Chondrocyte (in vitro differentiated cells): ENCODE measurements around the gene LIPH. TPM values are rescaled to one million over a fixed set of nuclear protein-coding genes. Genes with fewer than 3 reads are reported as not detected.
A peak's percentile ranks its signal among the peaks of the same experiment; 100 is the strongest.
"Not testable (repeated sequence)": the region's sequence is repeated elsewhere in the genome, so short reads cannot be mapped to it uniquely, and the experiment has no call there.

ENCODE experiments used
- DNase-seq: peaks from one replicate; pipeline ENCODE4 v3.0.0; 2021; ENCODE audit warnings: mixed read lengths, low spot score
- H3K27ac Mint-ChIP-seq: one replicate; pipeline ENCODE4 v1.8.0; 2021; ENCODE audit warnings: mild to moderate bottlenecking, moderate library complexity, mixed read lengths; ENCODE audit not compliant: unreplicated experiment
- H3K27me3 Mint-ChIP-seq: 2 replicates; pipeline ENCODE4 v1.8.0; 2021; ENCODE audit warnings: low read depth, mixed read lengths
- H3K36me3 Mint-ChIP-seq: 2 replicates; pipeline ENCODE4 v1.8.0; 2021; ENCODE audit warnings: low read depth, mixed read lengths
- H3K4me1 Mint-ChIP-seq: 2 replicates; pipeline ENCODE4 v1.8.0; 2021; ENCODE audit warnings: low read depth, mild to moderate bottlenecking, mixed read lengths
- H3K4me3 Mint-ChIP-seq: one replicate; pipeline ENCODE4 v1.8.0; 2021; ENCODE audit warnings: mild to moderate bottlenecking, moderate library complexity, mixed read lengths; ENCODE audit not compliant: unreplicated experiment
- H3K9me3 Mint-ChIP-seq: 2 replicates; pipeline ENCODE4 v1.8.0; 2021; ENCODE audit warnings: low read depth, mixed read lengths
- total RNA-seq: library from RNA; stranded (reverse); gene quantifications from 3 replicates; pipeline ENCODE4 v1.2.1, GENCODE V29; 2021
- TF ChIP-seq, protein P1 (sequence below): fragments of 200-600 bp; sonication (generic); IDR thresholded peaks from 2 replicates; pipeline ENCODE4 v1.5.0; 2021; ENCODE audit warnings: antibody characterized with exemption, mild to moderate bottlenecking, moderate library complexity

Gene LIPH
- total RNA-seq, 1 donor from 2014 or later, result 0.40 TPM

GRCh38 chr3:185559706-185560090 lies 7.3 kb upstream of the LIPH start:
- H3K36me3 Mint-ChIP-seq, result no peaks in the 10 kb centered on the region
- H3K4me3 Mint-ChIP-seq, result no peak overlapping the region
- DNase-seq, result no peak
- H3K4me1 Mint-ChIP-seq, result peaks cover 18% of the 10 kb centered on the region
- no peak overlapping the region for H3K27ac Mint-ChIP-seq
- no peaks in the 10 kb centered on the region for H3K9me3 Mint-ChIP-seq
- TF ChIP-seq, protein P1, sequence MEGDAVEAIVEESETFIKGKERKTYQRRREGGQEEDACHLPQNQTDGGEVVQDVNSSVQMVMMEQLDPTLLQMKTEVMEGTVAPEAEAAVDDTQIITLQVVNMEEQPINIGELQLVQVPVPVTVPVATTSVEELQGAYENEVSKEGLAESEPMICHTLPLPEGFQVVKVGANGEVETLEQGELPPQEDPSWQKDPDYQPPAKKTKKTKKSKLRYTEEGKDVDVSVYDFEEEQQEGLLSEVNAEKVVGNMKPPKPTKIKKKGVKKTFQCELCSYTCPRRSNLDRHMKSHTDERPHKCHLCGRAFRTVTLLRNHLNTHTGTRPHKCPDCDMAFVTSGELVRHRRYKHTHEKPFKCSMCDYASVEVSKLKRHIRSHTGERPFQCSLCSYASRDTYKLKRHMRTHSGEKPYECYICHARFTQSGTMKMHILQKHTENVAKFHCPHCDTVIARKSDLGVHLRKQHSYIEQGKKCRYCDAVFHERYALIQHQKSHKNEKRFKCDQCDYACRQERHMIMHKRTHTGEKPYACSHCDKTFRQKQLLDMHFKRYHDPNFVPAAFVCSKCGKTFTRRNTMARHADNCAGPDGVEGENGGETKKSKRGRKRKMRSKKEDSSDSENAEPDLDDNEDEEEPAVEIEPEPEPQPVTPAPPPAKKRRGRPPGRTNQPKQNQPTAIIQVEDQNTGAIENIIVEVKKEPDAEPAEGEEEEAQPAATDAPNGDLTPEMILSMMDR, result no peak
- H3K27me3 Mint-ChIP-seq, result no peaks in the 10 kb centered on the region

GRCh38 chr3:185558395-185558794 lies 6.0 kb upstream of the LIPH start:
- DNase-seq, result no peak
- TF ChIP-seq, protein P1, result no peak
- H3K36me3 Mint-ChIP-seq, result no peaks in the 10 kb centered on the region
- H3K27ac Mint-ChIP-seq, result no peak overlapping the region
- H3K9me3 Mint-ChIP-seq, result no peaks in the 10 kb centered on the region
- H3K4me3 Mint-ChIP-seq, result no peak overlapping the region
- peaks cover 18% of the 10 kb centered on the region for H3K4me1 Mint-ChIP-seq
- H3K27me3 Mint-ChIP-seq, result no peaks in the 10 kb centered on the region

GRCh38 chr3:185556640-185557039 lies 4.3 kb upstream of the LIPH start:
- H3K4me1 Mint-ChIP-seq, result peaks cover 17% of the 10 kb centered on the region
- DNase-seq, H3K4me3 Mint-ChIP-seq, H3K27me3 Mint-ChIP-seq, H3K9me3 Mint-ChIP-seq, H3K36me3 Mint-ChIP-seq, H3K27ac Mint-ChIP-seq: not testable (repeated sequence)

- Mint-ChIP-seq H3K27me3 (no peaks in the 10 kb centered on the region), H3K27ac (no peak overlapping the region), H3K9me3 (no peaks in the 10 kb centered on the region), H3K36me3 (no peaks in the 10 kb centered on the region), H3K4me1 (peaks cover 13% of the 10 kb centered on the region), H3K4me3 (no peak overlapping the region)
- DNase-seq, result no peak
- TF ChIP-seq, protein P1, result no peak
Measured at GRCh38 chr3:185555860-185556347, 3.5 kb upstream of the LIPH start.

DNA sequence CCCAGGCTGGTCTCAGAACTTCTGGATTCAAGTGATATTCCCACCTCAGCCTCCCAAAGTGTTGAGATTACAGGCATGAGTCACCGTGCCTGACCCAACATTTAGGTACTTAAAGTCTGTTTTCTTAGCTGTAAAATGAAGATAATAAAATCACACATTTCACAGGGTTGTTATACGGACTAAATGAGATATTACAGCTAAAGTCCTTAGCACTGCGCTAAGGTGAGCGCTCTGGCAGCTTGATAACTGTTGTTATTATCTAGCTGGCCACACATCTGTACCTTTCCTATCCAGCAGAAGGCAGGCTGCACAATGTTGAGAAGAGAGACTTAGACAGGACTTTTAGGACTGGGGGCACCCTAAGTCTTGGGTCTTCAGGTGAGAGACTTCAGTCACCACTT lies 2.7 kb upstream of the LIPH start:
- Mint-ChIP-seq H3K27ac (no peak overlapping the region), H3K27me3 (no peaks in the 10 kb centered on the region)
- DNase-seq, result no peak

GRCh38 chr3:185549651-185550111 lies 2.7 kb downstream of the LIPH start:
- Mint-ChIP-seq H3K27ac (peak overlapping the region; percentile 80), H3K9me3 (no peaks in the 10 kb centered on the region), H3K27me3 (no peaks in the 10 kb centered on the region), H3K36me3 (no peaks in the 10 kb centered on the region), H3K4me3 (no peak overlapping the region), H3K4me1 (peaks cover 22% of the 10 kb centered on the region)
- DNase-seq, result no peak
- TF ChIP-seq, protein P1, result no peak

More for the DNA sequence above, 2.7 kb upstream of the LIPH start:
- Mint-ChIP-seq H3K4me1 (peaks cover 15% of the 10 kb centered on the region), H3K36me3 (no peaks in the 10 kb centered on the region), H3K4me3 (no peak overlapping the region), H3K9me3 (no peaks in the 10 kb centered on the region)
- TF ChIP-seq, protein P1, result no peak
